Keratinocyte (primary cell): Measurements from ENCODE around the gene SCD5. TPM values are rescaled to one million over a fixed set of nuclear protein-coding genes. Genes with fewer than 3 reads are reported as not detected.

Source experiments
- DNase-seq: peaks from one replicate; pipeline ENCODE4 v3.0.0-alpha.2; 2011; ENCODE audit warnings: low read depth, missing footprints, low spot score
- FAIRE-seq: peaks from 2 replicates; lab custom pipeline; 2011; peaks lifted over from hg19 to GRCh38; lab: Jason Lieb, UNC
- H2AFZ ChIP-seq: 2 replicates; pipeline ENCODE4 v1.6.0; 2012; ENCODE audit warnings: low read length, control low read depth, inconsistent platforms; ENCODE audit not compliant: control insufficient read depth
- H3K27ac ChIP-seq: 2 replicates; pipeline ENCODE4 v1.5.1; 2011; ENCODE audit warnings: low read length; ENCODE audit not compliant: control insufficient read depth, insufficient read depth
- H3K27me3 ChIP-seq: 3 replicates; pipeline ENCODE4 v1.6.0; 2011; ENCODE audit warnings: low read length; ENCODE audit not compliant: control insufficient read depth, insufficient read depth; ENCODE audit errors: extremely low read depth
- H3K36me3 ChIP-seq, 2 experiments: 2 replicates in 1 of 2; 3 replicates in 1 of 2; pipeline ENCODE4 v1.5.1; 2011; ENCODE audit warnings: low read length in 2 of 2, mild to moderate bottlenecking in 1 of 2; ENCODE audit not compliant: control insufficient read depth in 2 of 2, insufficient read depth in 2 of 2; ENCODE audit errors: extremely low read depth in 1 of 2
- H3K4me1 ChIP-seq: 3 replicates; pipeline ENCODE4 v1.5.1; 2011; ENCODE audit warnings: low read length; ENCODE audit not compliant: control insufficient read depth, insufficient read depth; ENCODE audit errors: extremely low read depth
- H3K4me2 ChIP-seq: 3 replicates; pipeline ENCODE4 v1.6.0; 2011; ENCODE audit warnings: low read depth, low read length; ENCODE audit not compliant: control insufficient read depth, insufficient read depth; ENCODE audit errors: extremely low read depth
- H3K4me3 ChIP-seq, 3 experiments: fragments of 200-600 bp in 1 of 3; sonication (generic) in 1 of 3; 2 replicates in 2 of 3; 3 replicates in 1 of 3; pipeline ENCODE4 v1.5.1; 2011 to 2016; ENCODE audit warnings: low read length in 3 of 3, mild to moderate bottlenecking in 3 of 3, control low read depth in 2 of 3, inconsistent platforms in 1 of 3, low read depth in 1 of 3, mixed read lengths in 1 of 3, mixed run types in 1 of 3, moderate library complexity in 1 of 3; ENCODE audit not compliant: control insufficient read depth in 2 of 3, insufficient read depth in 2 of 3; ENCODE audit errors: extremely low read depth in 1 of 3
- H3K79me2 ChIP-seq: 2 replicates; pipeline ENCODE4 v1.6.0; 2012; ENCODE audit warnings: low read length; ENCODE audit not compliant: control insufficient read depth, insufficient read depth
- H3K9ac ChIP-seq: 3 replicates; pipeline ENCODE4 v1.6.0; 2011; ENCODE audit warnings: low read length; ENCODE audit not compliant: control insufficient read depth, insufficient read depth; ENCODE audit errors: extremely low read depth
- H3K9me1 ChIP-seq: 3 replicates; pipeline ENCODE4 v1.6.0; 2011; ENCODE audit warnings: low read length; ENCODE audit not compliant: control insufficient read depth, insufficient read depth; ENCODE audit errors: extremely low read depth
- H3K9me3 ChIP-seq: 2 replicates; pipeline ENCODE4 v1.5.1; 2012; ENCODE audit warnings: low read depth, low read length; ENCODE audit not compliant: control insufficient read depth
- H4K20me1 ChIP-seq: 3 replicates; pipeline ENCODE4 v1.6.0; 2011; ENCODE audit warnings: low read length; ENCODE audit not compliant: control insufficient read depth, insufficient read depth; ENCODE audit errors: extremely low read depth
- CTCF ChIP-seq, 3 experiments: IDR thresholded peaks in 1 of 3; conservative IDR thresholded peaks in 1 of 3; optimal IDR thresholded peaks in 1 of 3; 2 replicates in 2 of 3; 3 replicates in 1 of 3; pipeline versions ENCODE3 to v1.5.1; 2011; ENCODE audit warnings: low read length in 3 of 3, mild to moderate bottlenecking in 3 of 3, moderate library complexity in 2 of 3, control low read depth in 1 of 3, inconsistent platforms in 1 of 3; ENCODE audit not compliant: insufficient read depth in 2 of 3; ENCODE audit errors: extremely low read depth in 1 of 3
- EZH2 ChIP-seq: IDR thresholded peaks from one replicate; pipeline ENCODE4 v1.6.1; 2012; ENCODE audit warnings: inconsistent platforms, mild to moderate bottlenecking, low read length, moderate library complexity
- dilution Hi-C: fragments of 300-500 bp; cut with MboI; formaldehyde crosslinking; loops from one replicate; pipeline ENCODE4 v1.7.0; 2020; ENCODE audit warnings: low sequenced_read_pairs; ENCODE audit not compliant: extremely low pct_ligation_motif_present
- polyA plus RNA-seq, 5 experiments: library from polyadenylated mRNA; depleted of rRNA in 3 of 5; stranded (reverse) in 3 of 5; stranded (forward) in 1 of 5; unstranded in 1 of 5; fragments of >200 nt; gene quantifications; 1 replicate in 1 of 5; 2 replicates in 3 of 5; 3 replicates in 1 of 5; pipeline versions ENCODE4 v1.2.1 to v1.2.3, GENCODE V29; 2011 to 2012; ENCODE audit warnings: missing spikeins in 2 of 5, low read depth in 1 of 5, low replicate concordance in 1 of 5

SCD5 gene
- polyA plus RNA-seq, 1 donor (not counting 4 experiments of a cell fraction or from before 2014, with no cell fraction given): 39.4 TPM

GRCh38 chr4:82624819-82625218 is 173.8 kb downstream of the SCD5 start:
- DNase-seq (no peak), FAIRE-seq (no peak)
- dilution Hi-C loops: no loop called here
- no peak for TF ChIP-seq CTCF (optimal IDR thresholded peaks at IDR 0.05 in 1 of 3, IDR thresholded peaks at IDR 0.05 in 1 of 3, conservative IDR thresholded peaks at IDR 0.05 in 1 of 3; ENCODE audit: extremely low read depth in 1 of 3, insufficient read depth in 2 of 3, low read length in 3 of 3)
- no peak for TF ChIP-seq EZH2
- Histone ChIP-seq H3K9me3 (no peaks in the 10 kb centered on the region), H3K9ac (no peak overlapping the region), H2AFZ (no peak overlapping the region), H3K4me1 (no peaks in the 10 kb centered on the region), H3K27ac (no peak overlapping the region), H4K20me1 (no peaks in the 10 kb centered on the region), H3K27me3 (no peaks in the 10 kb centered on the region), H3K79me2 (no peaks in the 10 kb centered on the region), H3K4me2 (no peak overlapping the region), H3K9me1 (no peaks in the 10 kb centered on the region), H3K36me3 (peaks cover 0 to 8% of the 10 kb centered on the region in 2 experiments), H3K4me3 (no peak overlapping the region)

GRCh38 chr4:82623121-82623683 is 175.4 kb downstream of the SCD5 start:
- H2AFZ ChIP-seq: no peak overlapping the region
- no peaks in the 10 kb centered on the region for H3K9me3 ChIP-seq
- FAIRE-seq: no peak
- no peaks in the 10 kb centered on the region for H4K20me1 ChIP-seq
- H3K9me1 ChIP-seq: no peaks in the 10 kb centered on the region
- no peak overlapping the region for H3K4me2 ChIP-seq
- peaks cover 0 to 4% of the 10 kb centered on the region in 2 experiments for H3K36me3 ChIP-seq
- dilution Hi-C loops: no loop called here
- no peak overlapping the region for H3K9ac ChIP-seq
- no peak for DNase-seq
- H3K79me2 ChIP-seq: no peaks in the 10 kb centered on the region
- no peak overlapping the region for H3K4me3 ChIP-seq
- H3K4me1 ChIP-seq: no peaks in the 10 kb centered on the region
- TF ChIP-seq EZH2 (no peak), CTCF (optimal IDR thresholded peaks at IDR 0.05 in 1 of 3, IDR thresholded peaks at IDR 0.05 in 1 of 3, conservative IDR thresholded peaks at IDR 0.05 in 1 of 3; ENCODE audit: extremely low read depth in 1 of 3, insufficient read depth in 2 of 3, low read length in 3 of 3) (no peak)
- H3K27ac ChIP-seq: no peak overlapping the region
- H3K27me3 ChIP-seq: no peaks in the 10 kb centered on the region
